NCI-H446 (cell line): ENCODE measurements around the gene EFCAB6.

ENCODE experiments used
- DNase-seq, 2 experiments: peaks; one replicate each; lab custom pipeline; 2025; lab: John Stamatoyannopoulos, UW

EFCAB6 gene

GRCh38 chr22:43802897-43803495 lies 9.1 kb downstream of the EFCAB6 start:
- DNase-seq = no peak

GRCh38 chr22:43800970-43801369 lies 11.1 kb downstream of the EFCAB6 start:
- no peak for DNase-seq

DNA sequence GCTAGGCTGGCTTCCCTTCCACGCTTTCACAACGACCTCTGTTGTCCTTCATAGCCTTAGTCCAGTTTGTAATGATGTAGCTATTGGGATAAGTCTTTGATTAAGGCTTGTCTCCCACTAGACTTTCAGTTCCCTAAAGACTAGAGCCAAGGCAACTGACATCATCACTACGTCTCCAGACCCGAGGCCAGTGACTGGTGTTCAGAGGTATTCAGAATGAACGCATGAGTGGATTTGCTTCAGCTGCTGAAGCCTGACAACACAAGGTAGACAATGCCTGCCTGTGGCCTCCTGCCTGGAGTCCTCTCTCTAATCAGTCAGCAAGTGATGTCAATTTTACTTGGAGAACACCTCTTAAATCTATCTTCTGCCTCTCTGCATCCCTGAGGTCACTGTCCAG lies 13.6 kb downstream of the EFCAB6 start:
- DNase-seq = no peak

DNA sequence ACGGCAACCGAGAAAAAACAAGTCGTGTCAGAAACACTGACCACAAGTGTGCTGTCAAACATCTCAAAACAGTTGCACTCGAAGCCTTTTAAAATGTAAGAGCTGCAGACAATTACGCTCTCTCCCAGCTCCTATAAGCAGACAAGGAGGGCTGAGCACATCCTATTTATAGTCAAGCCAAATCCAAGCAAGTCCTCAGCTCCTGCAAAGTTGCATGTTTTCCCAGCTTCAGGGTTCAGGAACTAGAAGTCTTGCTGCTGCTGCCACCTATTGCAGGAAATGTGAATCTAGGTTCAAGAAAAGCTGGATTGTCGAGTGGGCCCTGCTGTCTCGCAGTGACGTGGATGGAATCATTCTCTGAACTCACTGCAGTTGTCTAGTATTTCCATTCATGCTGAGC lies 15.5 kb downstream of the EFCAB6 start:
- DNase-seq = peak in 1 of 2 experiments; percentile 32

- no peak for DNase-seq
These were observed 16.8 kb downstream of the EFCAB6 start for GRCh38 chr22:43795320-43795719.

DNA sequence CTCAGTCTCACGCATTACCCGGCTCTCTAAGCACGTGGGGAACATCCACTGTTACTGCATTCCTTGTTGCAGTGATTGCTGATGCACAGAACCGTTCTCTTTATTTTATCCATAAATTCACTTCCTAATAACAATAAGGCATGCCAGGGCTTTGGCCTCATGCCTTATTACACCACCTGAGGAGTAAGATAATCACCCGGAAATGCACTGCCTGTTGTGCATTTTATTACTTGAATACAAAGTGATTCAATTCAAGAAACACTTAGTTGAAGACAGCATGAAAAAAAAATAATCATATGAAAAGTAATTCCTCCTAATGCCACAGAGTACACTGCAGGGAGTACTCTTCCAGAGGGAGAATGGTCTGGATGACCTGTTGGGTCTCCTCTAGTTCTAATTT lies 19.2 kb downstream of the EFCAB6 start:
- no peak for DNase-seq

DNA sequence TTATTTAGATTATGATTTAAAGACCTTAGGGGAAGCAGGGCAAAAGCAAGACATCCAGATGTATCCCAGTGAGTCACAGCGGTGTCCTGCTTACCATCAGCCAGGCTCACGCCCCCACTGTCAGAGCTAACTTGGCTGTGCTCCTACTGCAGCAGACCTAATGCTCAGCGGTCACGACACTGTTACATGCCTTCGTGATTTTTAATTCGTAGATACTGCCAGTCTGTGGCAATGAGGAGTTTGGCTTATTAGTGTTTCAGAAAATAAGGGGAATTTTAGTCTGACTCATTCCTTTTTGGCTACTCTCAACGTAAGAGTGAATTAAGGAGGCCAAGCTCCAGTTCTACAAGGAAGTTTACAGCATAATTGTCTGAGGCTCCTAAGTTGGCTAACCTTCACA lies 22.7 kb downstream of the EFCAB6 start:
- DNase-seq = peak in 1 of 2 experiments; percentile 30

- no peak for DNase-seq
These were observed 28.3 kb downstream of the EFCAB6 start for GRCh38 chr22:43783777-43784176.

- no peak for DNase-seq
These were observed 29.7 kb downstream of the EFCAB6 start for GRCh38 chr22:43782448-43782847.

- no peak for DNase-seq
These were observed 34.8 kb downstream of the EFCAB6 start for GRCh38 chr22:43777286-43777685.

GRCh38 chr22:43776081-43776670 lies 35.9 kb downstream of the EFCAB6 start:
- DNase-seq = no peak

- no peak for DNase-seq
These were observed 37.7 kb downstream of the EFCAB6 start for GRCh38 chr22:43774318-43774915.

DNA sequence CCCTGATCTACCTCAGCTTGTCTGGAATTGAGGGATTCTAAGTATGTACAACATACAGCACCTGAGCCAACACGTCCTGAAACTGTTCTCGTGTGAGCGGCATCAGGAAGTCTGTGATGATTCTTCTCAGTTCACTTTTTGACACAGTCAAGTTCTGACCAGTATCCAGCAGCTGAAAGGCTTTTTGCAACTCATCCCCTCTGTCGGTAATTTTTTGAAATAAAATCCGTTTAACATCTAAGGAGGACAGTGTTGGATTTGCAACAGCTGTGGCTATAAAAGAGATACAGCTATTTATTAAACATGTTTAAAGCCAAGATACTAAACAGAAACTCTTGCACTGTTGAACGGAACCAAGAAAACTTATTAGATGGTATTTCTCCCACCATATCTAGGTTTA lies 39.3 kb downstream of the EFCAB6 start:
- no peak for DNase-seq

GRCh38 chr22:43755452-43755851 lies 56.7 kb downstream of the EFCAB6 start:
- no peak for DNase-seq

DNA sequence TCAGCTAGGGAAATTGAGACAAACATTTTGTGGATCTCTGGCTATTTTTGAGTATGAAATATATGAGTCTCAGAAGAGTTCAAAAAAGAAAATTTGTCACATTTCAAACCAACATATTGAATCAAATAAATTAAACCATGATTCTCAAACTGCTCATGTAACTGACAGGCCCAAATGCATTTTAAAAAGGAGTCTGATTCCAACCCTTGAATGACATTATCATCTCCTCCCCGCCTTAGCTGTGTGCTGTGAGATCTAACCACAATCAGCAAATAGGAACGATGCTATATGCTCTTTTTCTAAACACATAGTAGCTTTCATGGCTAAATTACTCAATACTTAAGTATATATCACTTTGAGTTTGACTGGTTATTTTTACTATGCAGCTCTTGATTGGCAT lies 57.1 kb downstream of the EFCAB6 start:
- DNase-seq = no peak

- DNase-seq = no peak
These were observed 57.9 kb downstream of the EFCAB6 start for GRCh38 chr22:43754176-43754575.

GRCh38 chr22:43753688-43754087 lies 58.4 kb downstream of the EFCAB6 start:
- no peak for DNase-seq

- no peak for DNase-seq
These were observed 61.4 kb downstream of the EFCAB6 start for GRCh38 chr22:43750751-43751150.

GRCh38 chr22:43749473-43749872 lies 62.6 kb downstream of the EFCAB6 start:
- no peak for DNase-seq

GRCh38 chr22:43747877-43748276 lies 64.2 kb downstream of the EFCAB6 start:
- DNase-seq = no peak

DNA sequence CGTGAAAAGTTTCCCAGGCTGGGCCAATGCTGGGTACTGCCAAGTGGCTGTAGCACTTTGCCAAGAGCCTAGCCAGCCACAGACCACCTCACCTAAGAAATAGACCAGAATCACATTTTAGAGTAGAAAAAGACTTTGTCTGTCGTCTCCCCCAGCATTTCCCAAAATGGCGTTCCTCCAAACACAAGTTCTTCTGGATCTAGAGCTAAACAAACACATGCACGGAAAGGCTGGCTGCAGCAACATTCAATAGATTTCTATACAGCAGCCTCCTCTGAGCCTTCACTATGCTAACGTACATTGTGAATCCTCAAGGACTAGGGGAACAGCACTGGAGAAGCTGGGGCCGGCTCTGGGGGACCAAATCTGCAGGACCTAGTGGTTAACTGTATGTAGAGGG lies 65.0 kb downstream of the EFCAB6 start:
- DNase-seq = no peak

DNA sequence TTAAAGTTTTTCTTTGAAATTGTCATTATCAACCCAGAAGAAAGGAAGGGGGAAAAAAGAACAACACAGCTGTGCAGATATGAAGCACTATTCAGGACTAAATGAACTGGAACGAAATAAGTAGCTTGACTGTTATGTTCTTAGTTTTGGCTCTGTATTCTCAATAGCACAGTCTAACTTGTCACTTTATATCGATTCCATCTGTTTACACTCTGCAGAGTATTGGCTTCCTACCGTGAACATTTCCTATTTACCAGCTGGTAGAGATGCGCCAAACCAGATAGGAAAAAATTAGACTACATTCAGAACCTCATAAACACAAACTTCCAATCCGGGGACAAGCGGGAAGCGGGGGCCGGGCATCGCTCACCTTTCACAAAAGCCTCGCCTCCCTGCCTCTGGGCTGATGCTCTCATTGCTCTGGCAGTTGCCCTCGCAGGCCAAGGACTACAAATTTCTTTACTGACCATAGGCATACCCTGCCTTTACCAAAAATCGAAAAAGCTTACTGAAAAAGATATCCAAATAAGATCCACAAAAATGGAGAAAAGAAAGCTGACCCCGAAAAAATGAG lies 66.2 kb downstream of the EFCAB6 start:
- no peak for DNase-seq

- no peak for DNase-seq
These were observed 66.7 kb downstream of the EFCAB6 start for GRCh38 chr22:43745411-43745770.
